Hindlimb muscle (tissue), 1 donor: Measurements from ENCODE around the gene ZFP14. TPM values are rescaled to one million over a fixed set of nuclear protein-coding genes. Genes with fewer than 3 reads are reported as not detected.
"Not testable (repeated sequence)": the region's sequence is repeated elsewhere in the genome, so short reads cannot be mapped to it uniquely, and the experiment has no call there.

Experiments used
- DNase-seq: peaks from one replicate; pipeline ENCODE4 v3.0.0-alpha.2; 2013
- polyA plus RNA-seq: library from polyadenylated mRNA; unstranded; fragments of 120-200 nt; gene quantifications from one replicate; pipeline ENCODE4 v1.2.1, GENCODE V29; 2013; ENCODE audit not compliant: insufficient read length

Gene ZFP14
- polyA plus RNA-seq, 1 donor: 5.2 TPM

GRCh38 chr19:36330216-36330615, 48.8 kb downstream of the ZFP14 start:
- DNase-seq: no peak

GRCh38 chr19:36329534-36329933, 49.5 kb downstream of the ZFP14 start:
- not testable (repeated sequence) for DNase-seq

GRCh38 chr19:36326649-36327048, 52.4 kb downstream of the ZFP14 start:
- not testable (repeated sequence) for DNase-seq

DNA sequence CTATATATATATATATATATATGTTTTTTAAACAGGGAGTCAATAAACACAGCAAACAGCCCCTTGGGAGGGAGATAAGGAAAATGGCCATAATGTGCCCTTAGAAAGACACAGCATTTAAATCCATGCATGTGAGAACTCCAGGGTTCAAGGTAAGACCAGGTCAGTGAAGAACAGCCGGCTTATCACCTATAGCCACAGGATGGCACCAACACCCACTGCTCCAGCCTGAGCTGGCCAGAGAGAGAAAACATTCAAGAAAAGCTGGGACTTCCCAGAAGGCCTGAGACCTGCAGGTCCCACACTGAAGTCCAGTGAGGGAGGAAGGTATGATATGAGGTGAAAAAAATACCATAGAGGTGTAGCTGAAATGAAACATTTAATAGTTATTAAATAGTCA, 63.8 kb downstream of the ZFP14 start:
- not testable (repeated sequence) for DNase-seq

DNA sequence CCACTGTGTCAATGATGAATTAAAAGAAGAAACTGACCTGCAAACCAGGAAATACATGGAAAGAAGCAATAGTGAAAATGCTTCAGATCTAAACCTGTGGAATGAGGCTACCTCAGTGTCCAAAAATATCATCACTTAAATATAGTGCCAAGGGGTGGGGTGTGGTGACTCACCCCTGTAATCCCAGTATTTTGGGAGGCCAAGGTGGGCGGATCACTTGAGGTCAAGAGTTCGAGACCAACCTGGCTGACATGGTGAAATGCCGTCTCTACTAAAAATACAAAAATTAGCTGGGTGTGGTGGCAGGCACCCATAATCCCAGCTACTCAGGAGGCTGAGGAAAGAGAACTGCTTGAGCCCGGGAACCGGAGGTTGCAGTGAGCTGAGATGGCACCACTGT, 64.9 kb downstream of the ZFP14 start:
- not testable (repeated sequence) for DNase-seq

GRCh38 chr19:36311098-36311760, 67.8 kb downstream of the ZFP14 start:
- DNase-seq: not testable (repeated sequence)

- DNase-seq: not testable (repeated sequence)
These were observed 68.5 kb downstream of the ZFP14 start for GRCh38 chr19:36310416-36310990.

DNA sequence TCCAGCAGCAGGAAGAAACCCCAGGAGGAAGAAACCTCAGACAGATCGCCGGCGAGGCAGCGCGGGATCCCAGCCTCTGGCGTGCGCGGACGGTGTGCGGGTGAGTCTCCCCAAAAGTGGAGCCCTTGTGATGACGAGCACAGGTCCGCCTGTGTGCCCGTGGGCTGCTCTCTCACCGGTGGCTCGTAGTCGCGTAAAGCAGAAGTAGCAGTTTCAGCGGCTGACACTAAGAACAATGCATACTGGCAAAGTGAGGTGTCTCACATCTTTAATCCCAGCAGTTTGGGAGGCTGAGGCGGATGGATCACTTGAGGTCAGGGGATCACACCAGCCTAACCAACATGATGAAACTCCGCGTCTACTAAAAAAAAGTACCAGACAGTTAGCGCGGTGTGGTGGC, 69.2 kb downstream of the ZFP14 start:
- not testable (repeated sequence) for DNase-seq

GRCh38 chr19:36309309-36309708, 69.7 kb downstream of the ZFP14 start:
- not testable (repeated sequence) for DNase-seq

DNA sequence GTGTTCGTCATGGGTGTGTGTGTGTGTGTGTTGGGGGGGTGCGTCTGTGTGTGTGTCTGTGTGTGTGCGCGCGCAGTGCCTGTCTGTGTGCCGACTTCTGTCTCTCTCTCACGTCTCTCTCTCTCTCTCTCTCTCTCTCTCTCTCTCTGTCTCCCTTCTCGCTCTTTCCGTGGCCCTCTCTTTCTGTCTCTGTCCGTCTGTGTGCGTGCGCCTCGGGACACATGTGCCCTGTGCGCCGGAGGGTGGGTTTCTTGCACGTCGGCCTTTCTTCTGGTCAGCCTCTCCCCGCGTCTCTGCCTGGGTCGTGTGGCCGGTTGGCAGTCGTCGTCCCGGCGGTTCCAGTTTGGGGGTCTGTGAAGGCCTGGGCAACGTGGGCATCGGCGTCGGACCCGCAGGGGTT, 86.7 kb downstream of the ZFP14 start:
- DNase-seq: not testable (repeated sequence)

Other genes starting within 250 kb of the ZFP14 start
- 542 TPM for gene CAPNS1, start 239.1 kb downstream of the ZFP14 start, polyA plus RNA-seq
- gene COX7A1, start 226.8 kb downstream of the ZFP14 start, polyA plus RNA-seq: 221 TPM
- gene ZNF565, start 164.5 kb downstream of the ZFP14 start, polyA plus RNA-seq: 6.7 TPM
- gene ZNF146, start 164.1 kb downstream of the ZFP14 start, polyA plus RNA-seq: 58.6 TPM
- 7.5 TPM for gene ZFP82, start 39.4 kb upstream of the ZFP14 start, polyA plus RNA-seq
- gene ZNF566, start 110.4 kb upstream of the ZFP14 start, polyA plus RNA-seq: 7.3 TPM
- 10.5 TPM for gene ZNF260, start 149.1 kb upstream of the ZFP14 start, polyA plus RNA-seq
- gene ZNF529, start 194.1 kb upstream of the ZFP14 start, polyA plus RNA-seq: 15.3 TPM
- gene ZNF382, start 226.1 kb upstream of the ZFP14 start, polyA plus RNA-seq: 11.1 TPM